ENCODE measurements around the gene SLC50A1.
"Not testable (repeated sequence)": the region's sequence is repeated elsewhere in the genome, so short reads cannot be mapped to it uniquely, and the experiment has no call there.

DNA sequence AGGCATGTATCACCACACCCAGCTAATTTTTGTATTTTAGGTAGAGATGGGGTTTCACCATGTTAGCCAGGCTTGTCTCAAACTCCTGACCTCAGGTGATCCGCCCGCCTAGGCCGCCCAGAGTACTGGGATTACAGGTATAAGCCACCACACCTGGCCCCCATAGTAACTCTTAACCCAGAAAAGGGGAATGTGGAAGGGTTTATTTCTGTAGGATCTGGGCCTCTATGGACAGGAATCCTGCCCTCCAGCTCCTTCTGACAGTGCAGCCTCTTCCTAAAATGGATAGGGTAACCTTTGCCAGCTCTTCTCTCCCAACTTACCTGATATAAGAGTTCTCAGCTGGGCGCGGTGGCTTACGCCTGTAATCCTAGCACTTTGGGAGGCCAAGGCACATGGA lies 27.0 kb downstream of the SLC50A1 start:
- TF ChIP-seq, protein P1, sequence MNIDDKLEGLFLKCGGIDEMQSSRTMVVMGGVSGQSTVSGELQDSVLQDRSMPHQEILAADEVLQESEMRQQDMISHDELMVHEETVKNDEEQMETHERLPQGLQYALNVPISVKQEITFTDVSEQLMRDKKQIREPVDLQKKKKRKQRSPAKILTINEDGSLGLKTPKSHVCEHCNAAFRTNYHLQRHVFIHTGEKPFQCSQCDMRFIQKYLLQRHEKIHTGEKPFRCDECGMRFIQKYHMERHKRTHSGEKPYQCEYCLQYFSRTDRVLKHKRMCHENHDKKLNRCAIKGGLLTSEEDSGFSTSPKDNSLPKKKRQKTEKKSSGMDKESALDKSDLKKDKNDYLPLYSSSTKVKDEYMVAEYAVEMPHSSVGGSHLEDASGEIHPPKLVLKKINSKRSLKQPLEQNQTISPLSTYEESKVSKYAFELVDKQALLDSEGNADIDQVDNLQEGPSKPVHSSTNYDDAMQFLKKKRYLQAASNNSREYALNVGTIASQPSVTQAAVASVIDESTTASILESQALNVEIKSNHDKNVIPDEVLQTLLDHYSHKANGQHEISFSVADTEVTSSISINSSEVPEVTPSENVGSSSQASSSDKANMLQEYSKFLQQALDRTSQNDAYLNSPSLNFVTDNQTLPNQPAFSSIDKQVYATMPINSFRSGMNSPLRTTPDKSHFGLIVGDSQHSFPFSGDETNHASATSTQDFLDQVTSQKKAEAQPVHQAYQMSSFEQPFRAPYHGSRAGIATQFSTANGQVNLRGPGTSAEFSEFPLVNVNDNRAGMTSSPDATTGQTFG (tag by site-specific recombination; IDR thresholded peaks at IDR 0.05; ENCODE audit: borderline replicate concordance) = not testable (repeated sequence)
- not testable (repeated sequence) for TF ChIP-seq ZNF366 (tag by site-specific recombination; conservative IDR thresholded peaks at IDR 0.05); GLI2 (tag by site-specific recombination; IDR thresholded peaks at IDR 0.05; ENCODE audit: borderline replicate concordance, low read depth); GLI4 (tag by site-specific recombination; IDR thresholded peaks at IDR 0.05); ZNF624 (tag by site-specific recombination; IDR thresholded peaks at IDR 0.05); ZNF138 (tag by site-specific recombination; IDR thresholded peaks at IDR 0.05; ENCODE audit: borderline replicate concordance); ZNF423 (tag by site-specific recombination; IDR thresholded peaks at IDR 0.05); ZNF302 (tag by site-specific recombination; IDR thresholded peaks at IDR 0.05; ENCODE audit: low read depth)
- TF ChIP-seq, protein P2, sequence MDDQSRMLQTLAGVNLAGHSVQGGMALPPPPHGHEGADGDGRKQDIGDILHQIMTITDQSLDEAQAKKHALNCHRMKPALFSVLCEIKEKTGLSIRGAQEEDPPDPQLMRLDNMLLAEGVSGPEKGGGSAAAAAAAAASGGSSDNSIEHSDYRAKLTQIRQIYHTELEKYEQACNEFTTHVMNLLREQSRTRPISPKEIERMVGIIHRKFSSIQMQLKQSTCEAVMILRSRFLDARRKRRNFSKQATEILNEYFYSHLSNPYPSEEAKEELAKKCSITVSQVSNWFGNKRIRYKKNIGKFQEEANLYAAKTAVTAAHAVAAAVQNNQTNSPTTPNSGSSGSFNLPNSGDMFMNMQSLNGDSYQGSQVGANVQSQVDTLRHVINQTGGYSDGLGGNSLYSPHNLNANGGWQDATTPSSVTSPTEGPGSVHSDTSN (CRISPR knock-in tag; IDR thresholded peaks at IDR 0.05) = not testable (repeated sequence)

Measured in HEK293 (cell line).